ENCODE data around the gene EGLN3.

DNA sequence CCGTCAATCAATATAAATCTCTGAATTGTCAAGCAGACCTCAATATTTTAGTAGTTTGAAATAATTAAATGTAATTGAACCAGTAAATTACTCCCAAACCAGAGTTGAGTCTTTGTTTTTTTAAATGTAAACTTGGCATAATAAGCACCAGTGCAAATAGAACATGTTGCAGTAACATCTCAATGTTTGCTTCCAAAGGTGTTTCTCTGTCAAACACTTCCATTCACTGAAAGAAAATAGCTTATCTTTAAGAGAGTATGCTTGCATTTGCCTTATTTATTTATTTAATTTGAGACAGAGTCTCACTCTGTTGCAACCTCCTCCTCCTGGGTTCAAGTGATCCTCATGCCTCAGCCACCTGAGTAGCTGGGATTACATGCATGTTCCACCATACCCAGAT is 39.9 kb upstream of the EGLN3 start:
- TF ChIP-seq CTCF (IDR thresholded peaks at IDR 0.05) (no peak), POLR2AphosphoS5 (IDR thresholded peaks at IDR 0.05; ENCODE audit: insufficient read depth in 1 of 2, low read depth in 1 of 2) (no peak)
